ENCODE results near the gene CBX4. TPM values are rescaled to one million over a fixed set of nuclear protein-coding genes. Genes with fewer than 3 reads are reported as not detected.

Gene CBX4
- total and polyA plus RNA-seq, 2 of the 13 experiments (the other 11 are each of a cell fraction or from before 2014, with no cell fraction given), result 25.8 to 50.8 TPM

- TF ChIP-seq FOXP4 (CRISPR knock-in tag; IDR thresholded peaks at IDR 0.05) (peak; percentile 14; the same call in 1 of the 2 replicates), POGZ (CRISPR knock-in tag; IDR thresholded peaks at IDR 0.05) (0 out of 2 replicates have a peak, but pooled peaks have one; percentile 37), ZNF550 (CRISPR knock-in tag; IDR thresholded peaks at IDR 0.05; ENCODE audit: borderline replicate concordance) (no peak), CREB3 (CRISPR knock-in tag; IDR thresholded peaks at IDR 0.05) (0 out of 2 replicates have a peak, but pooled peaks have one; percentile 51), MIER3 (CRISPR knock-in tag; IDR thresholded peaks at IDR 0.05; ENCODE audit: borderline replicate concordance) (0 out of 2 replicates have a peak, but pooled peaks have one; percentile 31), ZNF350 (CRISPR knock-in tag; IDR thresholded peaks at IDR 0.05; ENCODE audit: borderline replicate concordance, low read depth) (peak; percentile 37; the same call in 1 of the 2 replicates), ZNF839 (CRISPR knock-in tag; IDR thresholded peaks at IDR 0.05; ENCODE audit: borderline replicate concordance) (no peak), HNF1A (IDR thresholded peaks at IDR 0.05; ENCODE audit: low read depth) (no peak), HNF1A (CRISPR knock-in tag; IDR thresholded peaks at IDR 0.05; ENCODE audit: borderline replicate concordance) (peak; percentile 13; the same call in 1 of the 2 replicates), CHD4 (IDR thresholded peaks at IDR 0.05; ENCODE audit: borderline replicate concordance, low read length) (no peak), PRDM15 (CRISPR knock-in tag; IDR thresholded peaks at IDR 0.05) (no peak), GATAD1 (CRISPR knock-in tag; IDR thresholded peaks at IDR 0.05) (peak; percentile 66; the same call in 1 of the 2 replicates), ZNF12 (CRISPR knock-in tag; IDR thresholded peaks at IDR 0.05) (0 out of 2 replicates have a peak, but pooled peaks have one; percentile 31)
- TF ChIP-seq, protein P1, sequence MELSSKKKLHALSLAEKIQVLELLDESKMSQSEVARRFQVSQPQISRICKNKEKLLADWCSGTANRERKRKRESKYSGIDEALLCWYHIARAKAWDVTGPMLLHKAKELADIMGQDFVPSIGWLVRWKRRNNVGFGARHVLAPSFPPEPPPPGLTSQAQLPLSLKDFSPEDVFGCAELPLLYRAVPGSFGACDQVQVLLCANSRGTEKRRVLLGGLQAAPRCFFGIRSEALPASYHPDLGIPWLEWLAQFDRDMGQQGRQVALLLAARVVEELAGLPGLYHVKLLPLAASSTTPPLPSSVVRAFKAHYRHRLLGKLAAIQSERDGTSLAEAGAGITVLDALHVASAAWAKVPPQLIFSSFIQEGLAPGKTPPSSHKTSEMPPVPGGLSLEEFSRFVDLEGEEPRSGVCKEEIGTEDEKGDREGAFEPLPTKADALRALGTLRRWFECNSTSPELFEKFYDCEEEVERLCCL (CRISPR knock-in tag; IDR thresholded peaks at IDR 0.05; ENCODE audit: borderline replicate concordance), result no peak
- TF ChIP-seq, protein P2, sequence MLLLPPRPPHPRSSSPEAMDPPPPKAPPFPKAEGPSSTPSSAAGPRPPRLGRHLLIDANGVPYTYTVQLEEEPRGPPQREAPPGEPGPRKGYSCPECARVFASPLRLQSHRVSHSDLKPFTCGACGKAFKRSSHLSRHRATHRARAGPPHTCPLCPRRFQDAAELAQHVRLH (CRISPR knock-in tag; IDR thresholded peaks at IDR 0.05; ENCODE audit: borderline replicate concordance, low read depth), result peak; percentile 20; the same call in 1 of the 2 replicates
These were observed 42.3 kb downstream of the CBX4 start, which contains the start of gene CBX8 (continued) for GRCh38 chr17:79796763-79797491.
